HK-2 (cell line): ENCODE measurements around the gene RAB11FIP3.
A peak's percentile ranks its signal among the peaks of the same experiment; 100 is the strongest.

Source experiments
- DNase-seq: peaks from one replicate; pipeline ENCODE4 v3.0.0-alpha.2; 2018; ENCODE audit not compliant: unreplicated experiment

Gene RAB11FIP3

DNA sequence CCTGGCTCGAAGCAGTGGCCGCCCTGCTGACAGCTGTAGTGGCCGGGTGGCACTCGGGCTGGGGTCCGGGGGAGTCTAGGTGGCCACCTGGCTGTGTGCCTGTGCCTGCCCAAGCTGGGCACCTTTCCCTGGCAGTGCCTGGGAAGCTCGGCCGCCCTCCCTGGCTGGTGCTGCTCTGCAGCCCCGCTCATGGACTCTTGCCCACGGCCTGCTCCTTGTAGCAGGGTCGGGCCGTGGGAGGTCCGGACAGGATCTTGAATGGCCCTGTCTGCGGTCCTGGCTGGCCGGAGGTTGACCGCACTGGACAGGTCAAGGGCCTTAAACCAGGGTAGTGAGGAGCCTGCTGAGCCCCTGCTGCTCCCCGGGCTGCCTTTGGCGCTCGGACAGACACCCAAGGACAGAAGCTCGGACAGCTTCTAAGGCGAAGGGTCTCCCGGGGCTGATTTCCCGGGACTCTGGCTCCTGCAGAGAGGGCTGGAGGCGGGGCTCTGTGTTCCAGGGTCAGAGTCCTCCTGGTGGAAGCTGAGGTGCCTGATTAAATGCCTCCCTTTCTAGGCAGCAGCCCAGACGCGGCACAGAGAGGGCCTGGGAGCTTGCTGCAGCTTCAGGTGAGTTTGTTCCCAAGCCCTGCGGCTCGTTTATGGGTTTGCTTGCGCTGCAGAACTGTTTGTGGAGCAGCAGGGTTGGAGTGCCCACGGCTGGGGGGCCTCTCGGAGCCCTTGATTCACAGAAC lies 108.1 kb downstream of the RAB11FIP3 start:
- no peak for DNase-seq

DNA sequence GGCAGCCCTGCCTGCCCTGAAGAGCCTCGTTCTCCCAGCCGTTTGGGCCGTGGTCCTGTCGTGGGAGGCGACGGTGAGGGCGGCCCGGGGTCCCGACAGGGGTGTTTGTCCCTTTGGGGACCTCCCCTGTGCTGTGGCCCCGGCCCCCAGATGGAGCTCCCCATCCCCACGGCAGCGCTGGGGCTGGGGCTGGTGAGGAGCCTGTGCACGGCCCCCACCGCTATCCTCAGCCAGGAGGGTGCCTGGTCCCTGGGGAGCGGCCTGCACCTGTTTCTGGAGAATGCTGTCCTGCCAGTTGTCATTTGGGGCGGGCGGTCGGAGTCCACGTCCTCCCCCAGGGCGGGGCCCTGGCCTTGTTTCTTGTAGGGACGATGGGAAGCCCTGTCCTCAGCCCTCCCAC lies 108.7 kb downstream of the RAB11FIP3 start:
- DNase-seq = no peak

DNA sequence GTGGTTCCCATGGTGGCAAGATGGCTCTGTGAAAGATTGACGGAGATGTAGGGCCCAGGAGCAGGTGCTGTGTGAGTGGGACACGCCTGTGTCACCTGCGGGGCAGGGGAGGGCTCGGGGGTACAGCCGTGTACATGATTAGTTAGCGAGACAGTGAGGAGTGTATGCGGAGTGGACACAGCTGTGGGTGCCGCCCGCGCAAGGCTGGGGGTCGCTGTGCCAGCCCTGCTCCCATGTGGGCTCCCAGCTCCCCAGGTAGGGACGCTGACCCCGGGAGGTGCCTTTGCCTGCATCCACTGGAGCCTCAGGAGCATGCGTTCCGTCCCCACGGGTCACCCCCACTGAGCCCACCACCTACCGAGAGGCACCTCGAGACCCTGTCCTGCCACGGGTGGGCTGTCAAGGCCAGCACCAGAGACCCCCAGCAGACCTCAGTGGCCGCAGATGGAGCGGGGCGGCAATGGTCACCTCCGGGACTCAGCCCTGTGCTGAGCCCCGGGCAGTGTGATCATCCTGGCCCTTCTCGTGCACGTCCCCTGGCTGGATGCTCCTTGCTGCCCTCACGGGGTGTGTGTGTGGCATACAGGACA lies 109.5 kb downstream of the RAB11FIP3 start:
- DNase-seq = no peak

GRCh38 chr16:535446-536405 lies 110.3 kb downstream of the RAB11FIP3 start:
- peak; percentile 80 for DNase-seq

DNA sequence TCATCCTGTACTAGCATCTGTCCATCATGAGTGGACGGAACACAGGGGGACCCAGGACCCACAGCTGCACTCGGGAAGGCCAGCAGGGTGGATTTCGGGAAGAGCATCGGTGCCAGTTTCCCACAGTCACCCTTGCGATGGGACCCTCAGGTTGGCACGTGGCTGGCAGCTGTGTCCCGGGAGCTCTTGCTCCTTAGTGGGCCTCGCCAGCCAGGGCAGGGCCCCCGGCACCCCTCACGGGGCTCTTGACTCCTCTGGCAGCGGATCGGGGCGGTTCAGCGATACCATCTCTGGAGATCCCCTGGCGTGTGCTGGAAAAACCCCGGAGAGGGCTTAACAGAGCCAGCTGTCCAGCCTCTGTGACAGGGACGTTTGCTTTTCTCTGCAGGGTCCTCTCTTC lies 111.3 kb downstream of the RAB11FIP3 start:
- DNase-seq = no peak

- DNase-seq = no peak
Observed at GRCh38 chr16:537415-538335, 112.2 kb downstream of the RAB11FIP3 start.

DNA sequence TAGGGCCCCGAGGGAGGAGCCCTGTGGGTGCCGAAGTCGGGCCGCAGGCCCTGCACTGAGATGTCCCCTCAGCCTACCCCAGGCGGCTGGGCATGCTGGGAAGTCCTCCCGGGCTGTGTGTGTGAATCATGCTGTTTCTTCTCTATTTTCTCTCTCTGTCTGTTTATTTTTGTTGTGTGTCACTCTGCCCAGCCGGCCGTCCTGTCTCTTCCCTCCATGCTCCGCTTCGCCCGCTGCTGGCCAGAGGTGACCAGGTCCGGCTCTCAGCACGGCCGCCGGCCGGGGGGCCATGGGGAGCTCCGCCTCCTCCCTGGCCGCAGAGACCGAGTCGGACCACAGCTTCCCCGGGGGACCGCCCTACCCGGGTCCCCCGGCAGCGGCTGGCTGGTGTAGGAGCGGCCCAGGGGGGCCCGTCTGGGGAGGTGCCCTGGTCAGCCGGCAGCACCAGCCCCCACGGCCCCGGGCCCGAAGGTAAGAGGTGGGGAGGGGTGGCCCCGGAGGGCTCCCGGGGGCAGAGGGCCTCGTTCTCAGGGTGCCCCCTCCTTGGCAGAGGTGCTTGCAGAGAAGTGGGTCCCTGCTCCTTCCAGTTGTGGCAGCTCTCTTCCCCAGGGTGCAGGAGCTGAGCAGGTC lies 114.6 kb downstream of the RAB11FIP3 start:
- no peak for DNase-seq

GRCh38 chr16:540645-541340 lies 115.3 kb downstream of the RAB11FIP3 start:
- no peak for DNase-seq

DNA sequence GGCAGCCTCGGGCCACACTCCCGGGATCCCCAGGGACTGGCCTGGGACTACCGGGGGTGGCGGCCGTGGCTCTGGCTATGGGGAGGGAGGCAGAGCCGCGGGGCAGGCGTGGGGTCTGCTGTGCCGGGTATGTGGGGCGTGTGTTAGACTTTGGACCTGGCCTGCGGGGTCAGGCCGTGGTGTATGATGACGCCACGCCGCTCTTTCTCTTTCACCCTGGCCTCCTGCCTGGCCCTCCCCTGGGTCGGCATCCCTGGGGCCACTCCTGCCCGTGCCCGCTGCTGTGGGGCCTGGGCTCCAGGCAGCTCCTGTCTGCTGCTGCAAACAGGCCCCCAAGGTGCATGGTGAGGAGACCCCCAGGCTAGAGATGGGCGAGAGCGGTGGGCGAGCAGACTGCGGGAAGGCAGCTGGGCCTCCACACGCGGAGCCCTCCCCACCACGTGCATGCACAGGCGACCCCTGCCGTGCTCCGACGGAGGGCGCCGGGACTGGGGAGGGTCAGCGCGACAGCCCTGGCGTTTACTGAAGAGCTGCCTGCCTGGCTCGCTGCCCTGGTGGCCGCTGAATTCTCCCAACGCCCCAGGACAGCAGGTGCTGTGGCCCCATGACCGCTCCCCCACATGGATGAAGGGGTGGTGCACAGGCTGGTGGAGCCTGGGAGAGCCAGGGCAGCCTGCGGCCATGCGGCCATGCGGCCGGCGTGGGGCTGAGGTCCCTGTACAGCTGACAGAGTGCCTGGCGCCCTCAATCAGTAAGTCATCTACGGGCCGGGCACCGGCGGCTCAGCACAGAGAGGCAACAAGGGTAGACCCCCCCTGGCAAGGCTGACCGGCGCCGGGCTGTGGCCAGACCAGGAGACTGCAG lies 118.1 kb downstream of the RAB11FIP3 start:
- no peak for DNase-seq

DNA sequence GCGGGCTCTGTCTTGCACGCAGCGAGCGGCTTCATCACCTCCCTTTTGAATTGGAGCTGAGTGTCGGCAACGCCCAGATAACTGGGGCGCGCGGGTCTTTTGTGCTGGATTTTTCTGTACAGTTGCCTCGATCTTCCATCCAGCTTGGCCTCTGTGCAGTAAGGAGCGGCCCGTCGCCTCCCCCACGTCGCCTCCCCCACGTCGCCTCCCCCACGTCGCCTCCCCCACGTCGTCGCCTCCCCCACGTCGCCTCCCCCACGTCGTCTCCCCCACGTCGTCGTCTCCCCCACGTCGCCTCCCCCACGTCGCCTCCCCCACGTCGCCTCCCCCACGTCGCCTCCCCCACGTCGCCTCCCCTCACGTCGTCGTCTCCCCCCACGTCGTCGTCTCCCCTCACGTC lies 119.1 kb downstream of the RAB11FIP3 start:
- no peak for DNase-seq

DNA sequence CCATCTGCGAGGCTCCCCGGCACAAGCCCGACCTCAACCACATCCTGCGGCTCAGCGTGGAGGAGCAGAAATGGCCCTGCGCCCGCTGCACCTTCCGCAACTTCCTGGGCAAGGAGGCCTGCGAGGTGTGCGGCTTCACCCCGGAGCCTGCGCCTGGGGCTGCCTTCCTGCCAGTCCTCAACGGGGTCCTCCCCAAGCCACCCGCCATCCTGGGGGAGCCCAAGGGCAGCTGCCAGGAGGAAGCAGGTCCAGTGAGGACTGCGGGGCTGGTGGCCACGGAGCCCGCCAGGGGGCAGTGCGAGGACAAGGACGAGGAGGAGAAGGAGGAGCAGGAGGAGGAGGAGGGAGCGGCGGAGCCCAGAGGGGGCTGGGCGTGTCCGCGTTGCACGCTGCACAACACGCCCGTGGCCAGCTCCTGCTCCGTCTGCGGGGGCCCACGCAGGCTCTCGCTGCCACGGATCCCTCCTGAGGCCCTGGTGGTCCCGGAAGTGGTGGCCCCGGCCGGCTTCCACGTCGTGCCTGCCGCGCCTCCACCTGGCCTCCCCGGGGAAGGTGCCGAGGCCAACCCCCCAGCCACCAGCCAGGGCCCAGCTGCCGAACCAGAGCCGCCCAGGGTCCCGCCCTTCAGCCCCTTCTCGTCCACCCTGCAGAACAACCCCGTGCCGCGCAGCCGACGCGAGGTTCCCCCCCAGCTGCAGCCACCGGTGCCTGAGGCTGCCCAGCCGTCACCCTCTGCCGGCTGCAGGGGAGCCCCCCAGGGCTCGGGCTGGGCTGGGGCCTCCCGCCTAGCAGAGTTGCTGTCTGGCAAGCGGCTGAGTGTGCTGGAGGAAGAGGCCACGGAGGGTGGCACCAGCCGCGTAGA lies 121.7 kb downstream of the RAB11FIP3 start:
- DNase-seq = no peak

DNA sequence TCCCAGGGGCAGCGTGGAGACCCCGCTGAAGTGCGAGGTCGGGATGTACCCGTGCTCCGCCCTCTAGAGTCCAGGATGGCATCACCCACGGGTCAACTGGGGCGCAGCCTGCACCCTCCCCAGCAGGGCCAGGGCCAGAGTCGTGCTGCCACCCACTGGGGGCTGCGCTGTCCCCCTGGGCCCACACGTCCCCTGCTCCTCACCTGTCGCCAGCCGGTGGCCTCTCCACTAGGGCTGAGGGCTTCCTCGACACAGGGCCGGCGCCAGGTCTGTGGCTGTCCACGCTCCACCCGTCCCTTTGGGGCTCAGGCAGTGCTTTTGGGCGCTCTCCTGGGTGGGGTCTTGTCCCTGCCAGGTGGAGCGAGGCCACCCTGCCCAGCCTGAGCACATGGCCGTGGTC lies 123.1 kb downstream of the RAB11FIP3 start:
- no peak for DNase-seq

DNA sequence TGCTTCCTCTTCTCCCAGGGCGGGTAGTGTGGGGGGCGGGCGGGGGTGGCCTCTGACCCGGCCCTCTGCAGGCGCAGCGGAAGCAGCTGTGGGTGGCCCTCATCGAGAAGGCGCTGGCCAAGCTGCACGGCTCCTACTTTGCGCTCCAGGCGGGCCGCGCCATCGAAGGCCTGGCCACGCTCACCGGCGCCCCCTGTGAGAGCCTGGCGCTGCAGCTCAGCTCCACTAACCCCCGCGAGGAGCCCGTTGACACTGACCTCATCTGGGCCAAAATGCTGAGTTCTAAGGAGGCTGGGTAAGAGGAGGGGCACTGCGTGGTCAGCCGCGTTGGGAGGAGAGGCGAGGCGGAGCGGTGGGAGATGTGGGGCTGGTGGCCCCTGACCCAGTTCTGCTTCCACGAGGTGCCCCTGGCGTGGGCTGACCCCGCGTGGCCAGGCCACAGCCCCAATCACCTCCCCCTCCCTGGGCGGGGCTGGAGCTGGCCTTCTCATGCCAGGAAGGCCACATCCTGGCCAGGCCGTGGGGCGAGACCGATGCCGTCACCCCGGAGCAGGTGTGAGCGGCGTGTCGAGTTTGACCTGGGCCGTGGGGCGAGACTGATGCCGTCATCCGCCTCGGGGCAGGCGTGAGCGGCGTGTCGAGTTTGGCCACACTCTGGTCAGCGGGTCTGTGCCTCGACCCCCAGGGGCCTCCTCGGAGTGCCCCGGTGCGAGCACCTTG lies 124.3 kb downstream of the RAB11FIP3 start:
- no peak for DNase-seq

- no peak for DNase-seq
Observed at GRCh38 chr16:551210-551609, 125.8 kb downstream of the RAB11FIP3 start.

GRCh38 chr16:552171-552570 lies 126.7 kb downstream of the RAB11FIP3 start:
- DNase-seq = no peak

GRCh38 chr16:553601-554296 lies 128.3 kb downstream of the RAB11FIP3 start:
- no peak for DNase-seq

DNA sequence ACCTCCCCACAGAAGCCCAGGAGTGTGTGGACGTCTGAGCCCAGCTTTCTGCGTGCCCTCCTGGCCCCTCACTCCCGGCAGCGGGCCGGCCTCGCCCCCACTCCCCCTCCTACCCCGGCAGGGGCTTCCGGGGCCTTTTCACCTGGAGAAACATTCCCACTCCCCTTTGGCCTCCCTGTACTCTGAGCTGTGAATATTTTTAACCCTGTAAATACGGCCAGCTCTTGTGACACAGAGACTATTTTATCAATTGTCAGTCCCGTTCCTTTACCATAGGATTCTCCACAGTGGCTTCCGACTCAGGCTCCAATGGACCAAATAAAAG lies 128.8 kb downstream of the RAB11FIP3 start:
- no peak for DNase-seq
